GM21576 (cell line): ENCODE results near the gene SPOCK1.
"Not testable (repeated sequence)": the region's sequence is repeated elsewhere in the genome, so short reads cannot be mapped to it uniquely, and the experiment has no call there.

Experiments
- ATAC-seq: cut with Tn5 transposase; IDR thresholded peaks from one replicate; pipeline ENCODE4 v1.9.1; 2021; ENCODE audit warnings: mild to moderate bottlenecking, moderate library complexity; ENCODE audit not compliant: unreplicated experiment

SPOCK1 gene

DNA sequence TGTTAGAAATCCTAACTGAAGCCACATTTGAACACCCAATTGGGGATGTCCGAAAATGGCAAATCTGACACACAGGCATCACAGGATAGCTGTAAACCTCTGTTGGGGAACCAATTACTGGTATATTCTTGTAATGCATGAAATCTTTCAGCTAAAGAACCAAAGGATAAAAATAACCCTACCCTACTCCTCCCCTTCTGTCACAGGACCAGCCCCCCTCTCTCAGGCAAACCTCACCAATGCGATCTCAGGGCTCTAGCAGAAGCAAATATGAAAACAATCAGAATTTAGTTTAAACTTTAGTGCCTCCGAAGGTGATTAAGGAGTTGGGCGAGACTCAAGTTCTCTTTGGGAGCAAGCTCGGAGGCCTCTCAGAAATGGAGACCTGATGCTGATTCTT, 499.3 kb downstream of the SPOCK1 start:
- ATAC-seq: no peak

DNA sequence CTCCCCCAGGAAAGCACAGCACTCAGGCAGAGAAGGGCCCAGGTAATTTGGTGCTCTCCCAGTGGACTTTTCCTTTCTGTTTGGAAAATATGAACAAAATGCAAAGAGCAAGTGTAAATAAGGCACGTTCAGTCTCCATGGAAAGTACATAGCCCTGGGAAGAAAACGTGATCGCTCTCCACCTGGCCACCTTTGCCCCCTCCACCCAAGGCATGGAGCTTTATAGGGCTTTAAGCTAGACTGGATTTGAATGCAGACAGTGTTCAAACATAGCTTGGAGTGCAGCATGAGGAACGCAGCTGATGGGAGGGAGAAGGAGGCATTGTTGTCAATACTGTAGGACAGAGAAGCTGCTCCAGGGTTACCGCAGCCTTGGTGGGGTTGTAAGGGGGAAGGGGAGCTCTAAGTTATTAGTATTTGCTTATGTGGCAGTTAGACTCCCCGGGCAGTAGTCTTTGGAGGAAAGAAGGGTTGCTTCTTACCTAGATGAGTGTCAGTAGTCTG, 500.2 kb downstream of the SPOCK1 start:
- ATAC-seq: no peak

GRCh38 chr5:136994154-136994553, 505.0 kb downstream of the SPOCK1 start:
- ATAC-seq: no peak

DNA sequence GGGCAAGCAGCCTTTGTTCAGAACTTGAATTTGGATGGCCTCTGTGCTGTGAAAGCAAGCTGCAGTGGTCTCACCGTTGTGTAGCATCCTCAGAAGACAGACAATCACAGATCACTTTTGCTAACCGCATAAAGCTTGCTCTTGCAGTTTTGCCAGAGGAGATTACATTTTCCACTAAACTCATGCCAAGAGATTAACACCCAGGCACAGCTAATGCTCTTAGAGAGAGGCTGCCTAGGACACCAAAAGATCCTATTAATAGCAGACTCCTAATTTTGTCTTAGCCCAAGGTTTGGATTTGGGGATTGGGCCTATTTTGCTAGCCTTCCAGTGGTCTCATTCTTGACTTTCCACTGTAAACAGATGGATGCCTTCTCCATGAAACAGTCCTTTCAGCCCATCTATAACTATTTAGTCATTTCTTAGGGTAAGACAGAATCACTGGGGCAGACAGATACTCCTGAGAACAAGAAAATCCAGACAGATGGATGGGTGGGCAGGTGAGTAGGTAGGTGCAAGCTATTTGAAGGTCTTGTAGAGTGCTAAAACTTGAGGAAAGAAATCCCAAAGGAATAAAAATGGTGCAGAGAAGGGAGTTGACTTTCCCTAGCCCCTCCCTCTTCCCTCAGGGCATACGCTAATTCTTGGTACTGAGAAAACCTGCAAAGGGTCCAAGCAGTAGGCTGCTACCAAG, 506.2 kb downstream of the SPOCK1 start:
- no peak for ATAC-seq

GRCh38 chr5:136985785-136986475, 513.2 kb downstream of the SPOCK1 start:
- no peak for ATAC-seq

DNA sequence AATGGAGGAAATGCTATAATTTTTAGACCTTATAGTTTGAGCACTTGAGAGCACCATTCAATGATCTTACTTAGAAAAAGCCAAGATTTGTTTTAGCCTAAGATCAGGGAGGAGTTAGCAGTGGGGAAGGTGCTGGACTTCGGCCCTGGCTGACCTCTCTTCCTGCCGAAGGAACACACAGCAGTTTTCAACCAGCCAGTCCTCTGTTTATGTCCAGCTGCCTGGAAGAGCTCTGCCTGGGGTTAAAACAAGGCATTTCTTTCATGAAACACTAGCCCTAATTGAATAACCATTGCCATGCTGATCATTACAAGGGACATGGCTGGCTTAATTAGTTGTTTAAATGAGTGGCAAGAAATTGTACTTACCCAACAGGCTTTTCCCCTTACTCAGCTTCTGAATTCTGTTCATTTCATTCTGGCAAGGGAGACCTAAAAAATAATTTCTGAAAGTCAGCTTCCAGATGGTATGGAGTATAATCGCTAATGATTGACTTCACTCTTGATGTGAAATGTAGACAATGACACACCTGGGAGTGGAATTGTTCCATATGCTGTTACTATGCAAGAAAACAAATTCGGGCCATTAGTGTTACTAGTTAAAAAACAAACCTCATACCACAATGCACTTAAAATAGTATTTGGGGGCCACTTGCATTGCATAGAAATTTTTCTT, 514.2 kb downstream of the SPOCK1 start:
- no peak for ATAC-seq

- ATAC-seq: no peak
Observed at GRCh38 chr5:136981936-136982335, 517.2 kb downstream of the SPOCK1 start.

GRCh38 chr5:136979131-136979530, 520.0 kb downstream of the SPOCK1 start:
- no peak for ATAC-seq

GRCh38 chr5:136963504-136963903, 535.6 kb downstream of the SPOCK1 start:
- no peak for ATAC-seq

DNA sequence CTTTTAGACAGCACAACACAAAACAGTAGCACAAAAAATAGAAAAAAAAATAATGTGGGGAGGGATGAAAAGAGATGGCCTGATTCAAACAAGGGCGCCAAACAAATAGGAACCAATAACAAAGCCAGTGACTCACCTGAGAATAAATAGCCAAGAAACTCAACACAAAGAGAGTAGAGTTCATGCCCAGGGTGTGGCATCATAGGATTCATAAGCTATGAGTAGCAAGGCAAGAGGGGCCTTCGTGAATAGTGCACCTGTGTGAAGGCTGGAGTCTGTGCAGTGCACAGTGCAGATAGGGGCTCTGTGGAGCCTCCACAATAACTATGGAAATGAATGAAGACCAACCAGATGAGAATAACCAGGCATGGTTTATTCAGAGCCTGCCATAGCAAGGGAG, 541.7 kb downstream of the SPOCK1 start:
- ATAC-seq: no peak

DNA sequence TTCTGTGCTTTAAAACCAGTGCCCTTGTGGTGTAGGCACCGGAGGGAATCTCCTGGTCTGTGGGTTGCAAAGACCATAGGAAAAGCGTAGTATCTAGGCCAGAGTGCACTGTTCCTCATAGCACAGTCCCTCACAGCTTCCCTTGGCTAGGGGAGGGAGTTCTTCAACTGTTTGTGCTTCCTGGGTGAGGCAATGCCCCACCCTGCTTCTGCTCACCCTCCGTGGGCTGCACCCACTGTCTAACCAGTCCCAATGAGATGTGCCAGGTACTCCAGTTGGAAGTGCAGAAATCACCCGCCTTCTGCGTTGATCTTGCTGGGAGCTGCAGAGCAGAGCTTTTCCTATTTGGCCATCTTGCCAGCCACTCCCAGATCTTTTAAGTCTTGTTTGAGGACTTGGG, 545.0 kb downstream of the SPOCK1 start:
- ATAC-seq: not testable (repeated sequence)

DNA sequence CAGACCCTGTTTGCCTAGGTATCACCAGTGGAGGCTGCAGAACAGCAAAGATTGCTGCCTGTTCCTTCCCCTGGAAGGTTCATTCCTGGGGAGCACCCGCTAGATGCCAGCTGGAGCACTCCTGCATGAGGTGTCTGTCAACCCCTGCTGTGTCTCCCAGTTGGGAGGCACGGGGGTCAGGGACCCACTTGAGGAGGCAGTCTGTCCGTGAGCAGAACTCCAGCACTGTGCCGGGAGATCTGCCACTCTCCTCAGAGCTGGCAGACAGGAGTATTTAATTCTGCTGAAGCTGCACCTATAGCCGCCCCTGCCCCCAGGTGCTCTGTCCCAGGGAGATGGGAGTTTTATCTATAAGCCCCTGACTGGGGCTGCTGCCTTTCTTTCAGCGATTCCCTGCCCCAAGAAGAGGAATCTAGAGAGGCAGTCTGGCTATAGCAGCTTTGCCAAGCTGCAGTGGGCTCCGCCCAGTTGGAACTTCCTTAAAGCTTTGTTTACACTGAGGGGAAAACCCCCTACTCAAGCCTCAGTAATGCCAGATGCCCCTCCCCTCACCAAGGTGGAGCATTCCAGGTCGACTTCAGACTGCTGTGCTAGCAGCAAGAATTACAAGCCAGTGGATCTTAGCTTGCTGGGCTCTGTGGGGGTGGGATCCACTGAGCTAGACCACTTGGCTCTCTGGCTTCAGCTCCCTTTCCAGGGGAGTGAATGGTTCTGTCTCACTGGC, 545.6 kb downstream of the SPOCK1 start:
- ATAC-seq: not testable (repeated sequence)

DNA sequence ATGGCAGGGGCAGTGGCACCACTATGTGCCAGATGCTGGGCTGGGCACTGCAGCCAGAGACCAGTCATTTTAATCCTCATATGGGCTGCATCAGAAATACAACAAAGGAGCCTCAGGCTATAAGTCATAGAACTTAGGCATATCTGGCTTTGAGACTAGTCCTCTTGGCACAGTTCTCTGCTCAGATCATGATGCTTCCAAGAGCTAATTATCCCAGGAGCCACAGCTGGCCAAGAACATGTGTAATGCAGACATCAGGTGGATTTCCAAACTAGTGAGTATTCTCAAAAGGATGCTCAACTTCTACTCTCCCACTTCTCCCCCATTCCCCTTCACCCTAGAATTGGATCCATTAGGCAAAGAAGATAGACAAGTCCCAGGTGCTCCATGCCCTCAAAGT, 571.6 kb downstream of the SPOCK1 start:
- no peak for ATAC-seq

DNA sequence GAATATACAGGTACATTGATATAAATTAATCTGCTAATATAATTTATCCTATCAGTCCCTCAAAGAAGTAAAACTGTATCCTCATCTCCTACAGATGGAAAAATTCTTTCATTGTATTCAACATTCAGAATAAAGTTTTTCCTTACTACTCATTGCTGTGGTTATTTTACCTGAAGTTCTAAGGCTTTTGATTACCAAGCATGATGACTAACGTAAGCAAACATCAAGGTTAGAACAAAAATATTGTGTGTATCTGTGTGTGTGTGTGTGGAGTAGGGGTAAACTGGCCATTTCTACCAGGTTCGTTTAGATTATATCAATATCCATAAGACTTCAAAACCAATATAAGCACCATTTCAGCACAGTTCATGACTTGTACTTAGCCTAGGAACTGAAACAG, 573.1 kb downstream of the SPOCK1 start:
- ATAC-seq: no peak
